WERI-Rb-1 (cell line): ENCODE data around the gene PHLDA3.

Source experiments
- DNase-seq: peaks from one replicate; pipeline ENCODE4 v3.0.0-alpha.2; 2020
- H3K27ac ChIP-seq: fragments of 250-450 bp; sonication (Bioruptor Pico); 2 replicates; pipeline ENCODE4 v1.5.1; 2020; ENCODE audit warnings: mild to moderate bottlenecking, moderate library complexity
- H3K27me3 ChIP-seq: fragments of 250-450 bp; sonication (Bioruptor Pico); 2 replicates; pipeline ENCODE4 v1.5.1; 2021; ENCODE audit warnings: mild to moderate bottlenecking, low read depth, moderate library complexity; ENCODE audit not compliant: insufficient read depth, severe bottlenecking
- H3K36me3 ChIP-seq: fragments of 250-450 bp; sonication (Bioruptor Pico); 2 replicates; pipeline ENCODE4 v1.5.1; 2020; ENCODE audit warnings: mild to moderate bottlenecking, moderate library complexity
- H3K4me3 ChIP-seq: 2 replicates; pipeline ENCODE4 v1.5.1; 2011; ENCODE audit warnings: low read depth, mild to moderate bottlenecking, control low read depth, low read length
- H3K9me3 ChIP-seq: fragments of 250-450 bp; sonication (Bioruptor Pico); 2 replicates; pipeline ENCODE4 v1.5.1; 2021; ENCODE audit warnings: mild to moderate bottlenecking, moderate library complexity; ENCODE audit not compliant: severe bottlenecking
- CTCF ChIP-seq: IDR thresholded peaks from 2 replicates; pipeline ENCODE4 v1.5.1; 2011; ENCODE audit warnings: low read depth, mild to moderate bottlenecking, control low read depth, inconsistent platforms, low read length

Gene PHLDA3

GRCh38 chr1:201499191-201499590 lies 30.2 kb upstream of the PHLDA3 start:
- Histone ChIP-seq H3K4me3 (no peak overlapping the region), H3K36me3 (no peaks in the 10 kb centered on the region), H3K27ac (no peak overlapping the region), H3K9me3 (no peaks in the 10 kb centered on the region), H3K27me3 (no peaks in the 10 kb centered on the region)
- DNase-seq: no peak
- no peak for TF ChIP-seq CTCF

GRCh38 chr1:201498621-201499020 lies 29.6 kb upstream of the PHLDA3 start:
- Histone ChIP-seq H3K27ac (no peak overlapping the region), H3K9me3 (no peaks in the 10 kb centered on the region), H3K36me3 (no peaks in the 10 kb centered on the region), H3K4me3 (no peak overlapping the region), H3K27me3 (no peaks in the 10 kb centered on the region)
- TF ChIP-seq CTCF: peak; percentile 37; the same call in 1 of the 2 replicates
- no peak for DNase-seq

GRCh38 chr1:201497935-201498509 lies 29.0 kb upstream of the PHLDA3 start:
- Histone ChIP-seq H3K27me3 (no peaks in the 10 kb centered on the region), H3K9me3 (peaks cover 5% of the 10 kb centered on the region), H3K4me3 (no peak overlapping the region), H3K36me3 (no peaks in the 10 kb centered on the region), H3K27ac (no peak overlapping the region)
- TF ChIP-seq CTCF: no peak
- DNase-seq: no peak

GRCh38 chr1:201496296-201496690 lies 27.3 kb upstream of the PHLDA3 start:
- no peak overlapping the region for H3K4me3 ChIP-seq
- H3K27ac ChIP-seq: peak overlapping the region; percentile 51
- H3K36me3 ChIP-seq: no peaks in the 10 kb centered on the region
- TF ChIP-seq CTCF: no peak
- DNase-seq: peak; percentile 50
- H3K27me3 ChIP-seq: no peaks in the 10 kb centered on the region
- peaks cover 10% of the 10 kb centered on the region for H3K9me3 ChIP-seq

GRCh38 chr1:201495551-201496295 lies 26.7 kb upstream of the PHLDA3 start:
- no peaks in the 10 kb centered on the region for H3K27me3 ChIP-seq
- peak; percentile 92 for DNase-seq
- no peak for TF ChIP-seq CTCF
- peaks cover 10% of the 10 kb centered on the region for H3K9me3 ChIP-seq
- peak overlapping the region; percentile 51 for H3K27ac ChIP-seq
- no peak overlapping the region for H3K4me3 ChIP-seq
- no peaks in the 10 kb centered on the region for H3K36me3 ChIP-seq
